NCI-H82 treated with DMSO at 0.1 percent for 48 hours (cell line): ENCODE results near the gene TTC17.
"Not testable (repeated sequence)": the region's sequence is repeated elsewhere in the genome, so short reads cannot be mapped to it uniquely, and the experiment has no call there.

Source experiments
- DNase-seq: peaks from one replicate; lab custom pipeline; 2025; ENCODE audit not compliant: unreplicated experiment; lab: John Stamatoyannopoulos, UW

TTC17 gene

DNA sequence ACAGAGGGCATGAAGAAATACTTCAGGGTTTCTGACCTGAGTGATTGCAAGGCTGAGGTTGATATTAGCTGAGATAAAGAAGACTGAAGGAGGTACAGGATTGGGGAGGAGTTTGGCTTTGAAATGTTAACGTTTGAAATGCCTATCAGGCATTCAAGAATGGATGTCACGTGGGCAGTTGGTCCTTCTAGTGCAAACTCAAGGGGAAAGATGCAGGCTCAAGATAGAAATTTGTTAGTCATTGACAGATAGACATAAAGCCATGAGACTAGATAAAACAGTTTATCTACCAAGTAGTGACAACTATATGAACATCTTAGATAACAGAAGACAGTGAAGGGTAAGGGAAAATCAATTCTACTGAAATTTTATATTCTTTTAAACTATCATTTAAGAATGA, 23.1 kb downstream of the TTC17 start:
- DNase-seq: no peak

DNA sequence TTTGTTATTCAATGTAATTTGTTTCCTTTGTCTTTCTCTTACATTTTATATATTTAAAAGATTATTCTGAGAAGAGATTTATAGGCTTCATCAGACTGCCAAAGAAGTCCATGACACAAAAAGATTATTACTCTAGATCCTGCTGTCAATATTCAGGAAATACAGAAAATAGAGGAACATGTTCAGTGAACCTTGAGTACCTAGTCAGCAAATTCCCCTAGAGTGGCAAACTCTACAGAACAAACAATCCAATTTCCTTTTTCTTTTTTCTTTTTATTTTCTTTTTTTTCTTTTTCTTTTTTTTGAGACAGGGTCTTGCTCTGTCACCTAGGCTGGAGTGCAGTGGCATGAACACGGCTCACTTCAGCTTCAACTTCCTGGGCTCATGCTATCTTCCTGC, 23.9 kb downstream of the TTC17 start:
- DNase-seq: no peak

DNA sequence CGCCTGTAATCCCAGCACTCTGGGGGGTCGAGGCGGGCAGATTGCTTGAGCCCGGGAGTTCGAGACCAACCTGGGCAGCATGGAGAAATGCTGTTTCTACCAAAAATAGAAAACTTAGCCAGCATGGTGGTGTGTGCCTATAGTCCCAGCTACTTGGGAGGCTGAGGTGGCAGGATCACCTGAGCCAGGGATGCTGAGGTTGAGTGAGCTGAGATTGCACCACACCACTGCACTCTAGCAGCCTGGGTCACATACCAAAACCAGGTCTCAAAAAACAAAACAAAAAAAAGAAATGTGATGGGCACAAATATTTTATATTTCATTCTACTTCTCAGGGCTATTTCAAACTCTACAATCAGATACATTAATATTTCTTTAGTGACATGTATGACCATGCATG, 25.7 kb downstream of the TTC17 start:
- DNase-seq: no peak

DNA sequence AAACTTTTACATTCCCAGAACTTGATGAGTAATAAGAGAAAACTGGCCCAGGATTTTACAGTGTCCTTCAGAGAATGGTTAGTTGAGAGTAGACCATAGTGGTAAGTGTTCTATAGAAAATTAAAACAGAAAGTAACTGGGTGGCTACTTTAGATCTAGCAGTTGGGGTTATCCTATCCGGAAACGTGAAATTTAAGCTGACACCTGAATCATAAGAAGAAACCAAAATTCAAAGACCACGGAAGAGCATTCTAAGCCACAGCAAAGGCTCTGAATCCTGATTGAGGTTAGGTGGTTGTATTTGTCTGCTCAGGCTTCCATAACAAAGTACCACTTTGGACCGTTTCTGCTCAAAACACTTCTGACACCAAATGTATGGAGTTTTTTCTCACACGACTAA, 34.0 kb downstream of the TTC17 start:
- DNase-seq: no peak

DNA sequence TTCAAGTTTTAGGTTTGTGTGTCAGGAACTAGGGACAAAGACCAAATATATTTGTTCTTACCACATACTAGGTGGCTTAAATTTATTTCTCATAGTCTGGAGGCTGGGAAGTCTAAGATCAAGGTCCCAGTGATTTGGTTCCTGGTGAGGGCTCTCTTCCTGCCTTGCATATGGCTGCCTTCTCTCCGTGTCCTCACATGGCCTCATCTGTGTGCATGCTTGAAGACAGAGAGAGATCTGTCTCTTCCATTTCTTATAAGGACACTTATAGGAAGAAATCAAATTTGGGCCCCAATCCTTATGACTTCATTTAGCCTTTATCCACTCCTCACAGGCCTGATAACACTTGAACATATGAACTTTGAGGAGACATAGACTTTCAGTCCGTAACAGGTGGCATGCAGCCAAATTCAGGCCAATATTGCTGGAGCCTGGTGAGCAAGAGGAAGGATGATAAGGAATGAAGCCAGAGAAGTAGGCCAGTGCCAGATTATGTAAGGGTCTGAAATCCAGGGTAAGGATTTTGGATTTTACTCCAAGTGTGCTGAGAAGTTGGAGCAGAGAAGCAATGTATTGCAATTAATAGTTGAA, 35.1 kb downstream of the TTC17 start:
- no peak for DNase-seq

DNA sequence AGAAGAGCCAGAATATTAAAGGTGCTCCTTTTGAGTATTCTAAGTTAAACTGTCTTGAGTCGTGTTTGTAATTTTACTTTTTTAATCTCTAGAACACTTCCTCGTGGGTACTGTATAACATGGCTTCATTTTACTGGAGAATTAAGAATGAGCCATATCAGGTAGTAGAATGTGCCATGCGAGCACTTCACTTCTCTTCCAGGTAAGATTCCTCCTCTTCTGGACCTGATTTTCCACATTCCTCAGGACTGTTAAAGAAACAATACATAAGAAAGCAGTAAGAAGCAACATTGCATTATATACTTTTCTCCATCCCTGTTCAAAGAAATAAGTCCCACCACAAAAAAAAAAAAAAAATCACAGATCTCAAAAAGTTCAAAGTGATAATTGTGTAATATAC, 37.9 kb downstream of the TTC17 start:
- DNase-seq: no peak

DNA sequence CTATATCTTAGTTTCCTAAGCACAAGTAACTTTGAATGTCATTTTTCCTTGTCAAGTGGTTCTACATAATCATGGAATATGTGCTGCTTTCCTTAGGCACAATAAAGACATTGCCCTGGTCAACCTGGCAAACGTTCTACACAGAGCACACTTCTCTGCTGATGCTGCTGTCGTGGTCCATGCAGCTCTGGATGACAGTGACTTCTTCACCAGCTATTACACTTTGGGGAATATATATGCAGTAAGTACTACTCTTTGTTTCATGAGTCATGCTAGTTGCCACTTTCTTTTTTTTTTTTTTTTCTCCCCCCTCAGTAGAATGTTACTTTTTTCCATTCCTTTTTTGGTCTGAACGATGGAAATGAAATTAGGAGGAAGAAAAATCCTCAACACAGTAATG, 38.5 kb downstream of the TTC17 start:
- DNase-seq: no peak

DNA sequence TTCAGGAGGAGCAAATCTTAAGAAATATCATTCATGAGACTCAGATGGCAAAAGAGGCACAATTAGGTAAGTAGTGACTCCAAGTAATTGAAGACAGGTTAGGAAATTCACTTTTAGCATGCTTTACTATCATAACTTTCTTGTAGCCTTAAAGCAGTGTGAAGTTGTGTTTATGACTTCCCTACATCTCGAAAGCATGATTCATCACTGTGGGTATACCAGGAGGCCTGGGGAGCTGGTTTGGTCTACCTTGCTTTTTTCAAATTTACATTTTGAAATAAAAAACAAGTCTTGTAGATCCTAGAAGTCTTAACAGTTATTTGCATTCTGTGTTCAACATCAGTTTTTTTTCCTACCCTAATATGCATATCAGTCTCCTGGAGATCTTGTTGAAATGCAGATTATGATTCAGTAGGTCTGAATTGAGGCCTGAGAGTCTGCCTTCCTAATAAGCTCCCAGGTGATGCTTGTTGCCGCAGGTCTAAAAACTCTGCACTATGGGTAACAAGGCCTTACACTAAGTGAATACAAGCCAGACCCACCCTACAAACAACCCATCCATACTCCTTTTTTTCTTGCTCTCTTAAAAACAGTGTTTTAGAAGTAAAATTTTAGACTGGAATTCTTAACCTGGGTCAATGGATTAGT, 41.4 kb downstream of the TTC17 start:
- no peak for DNase-seq

DNA sequence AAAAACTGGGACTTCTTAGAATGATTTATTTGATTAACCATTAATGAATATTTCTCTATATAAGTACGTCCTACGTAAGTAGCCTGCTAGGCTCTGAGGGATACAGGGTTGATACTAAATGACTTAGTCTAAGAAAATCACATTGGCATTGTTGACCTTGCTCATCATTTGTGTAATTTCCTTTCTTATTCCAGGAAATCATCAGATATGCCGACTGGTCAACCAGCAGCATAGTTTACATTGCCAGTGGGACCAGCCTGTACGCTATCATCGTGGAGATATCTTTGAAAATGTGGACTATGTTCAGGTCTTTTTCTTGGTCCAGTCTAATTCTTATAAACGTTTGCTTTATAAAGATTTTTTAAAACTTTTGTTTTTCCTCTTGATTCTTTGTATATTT, 42.5 kb downstream of the TTC17 start:
- DNase-seq: no peak

DNA sequence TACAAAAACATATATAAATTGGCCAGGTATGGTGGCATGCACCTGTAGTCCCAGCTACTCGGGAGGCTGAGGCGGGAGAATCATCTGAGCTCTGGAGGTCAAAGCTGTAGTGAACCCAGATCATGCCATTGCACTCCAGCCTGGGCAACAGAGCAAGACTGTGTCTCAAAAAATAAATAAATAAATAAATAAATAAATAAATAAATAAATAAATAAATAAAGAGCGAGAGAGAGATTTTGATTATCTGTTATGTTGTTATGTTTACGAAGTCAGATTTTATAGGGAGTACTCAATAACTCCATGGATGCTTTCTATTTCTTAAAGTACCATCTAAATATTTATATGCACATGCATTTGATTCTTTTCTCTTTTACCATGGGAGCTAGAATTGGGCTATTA, 43.1 kb downstream of the TTC17 start:
- not testable (repeated sequence) for DNase-seq

DNA sequence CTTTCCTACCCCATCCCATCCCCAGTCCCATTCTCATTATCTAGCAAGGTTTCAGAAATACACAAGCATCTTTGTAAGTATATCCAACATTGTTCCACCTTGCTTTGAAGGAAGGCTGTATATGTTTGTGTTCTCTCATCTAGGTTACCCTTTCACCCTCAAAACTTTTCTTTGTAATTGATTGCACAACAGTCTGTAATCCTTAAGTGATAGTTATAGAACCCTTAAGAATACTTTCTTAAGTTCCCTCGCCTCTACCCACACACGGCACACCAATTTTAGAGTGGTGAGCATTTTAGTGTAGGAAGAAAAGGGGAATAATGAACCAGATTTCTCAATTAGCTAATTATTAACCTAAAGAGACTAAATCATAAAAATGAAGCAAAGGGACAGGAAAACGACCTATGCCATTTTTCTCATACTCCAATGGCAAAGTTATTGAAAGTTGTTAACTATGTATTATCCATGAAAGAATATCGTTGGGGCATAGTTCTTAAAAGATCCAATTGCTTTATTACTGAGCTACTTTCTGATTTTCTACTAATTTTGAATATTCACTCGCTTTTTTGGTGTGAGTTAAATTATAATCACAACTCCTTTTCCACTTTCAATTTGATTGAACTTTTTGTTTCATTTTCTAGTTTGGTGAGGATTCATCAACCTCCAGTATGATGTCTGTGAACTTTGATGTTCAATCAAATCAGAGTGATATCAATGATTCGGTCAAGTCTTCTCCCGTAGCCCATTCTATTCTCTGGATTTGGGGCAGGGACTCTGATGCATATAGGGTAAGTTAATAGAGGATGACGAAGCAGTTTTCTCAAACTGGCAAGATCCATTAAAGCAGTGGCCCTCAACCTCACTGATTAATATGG, 44.9 kb downstream of the TTC17 start:
- no peak for DNase-seq

DNA sequence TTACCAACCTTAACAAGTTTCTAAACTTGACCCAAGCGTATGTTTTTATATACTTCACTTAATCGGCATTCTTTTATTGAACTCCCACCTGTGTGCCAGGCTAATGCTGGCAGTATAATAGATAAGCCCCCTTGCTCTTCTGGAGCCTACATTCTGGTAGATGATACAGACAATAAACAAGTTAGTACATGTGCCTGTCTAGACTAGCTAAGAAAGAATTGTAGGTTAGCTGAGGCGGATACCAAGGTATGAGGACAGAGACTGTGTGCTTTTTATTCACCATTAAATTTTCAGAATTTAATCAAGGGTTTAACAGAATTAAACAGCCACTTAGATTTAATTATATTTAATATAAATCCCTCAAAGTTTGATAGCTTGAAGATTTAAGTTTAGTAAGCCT, 45.7 kb downstream of the TTC17 start:
- DNase-seq: no peak

DNA sequence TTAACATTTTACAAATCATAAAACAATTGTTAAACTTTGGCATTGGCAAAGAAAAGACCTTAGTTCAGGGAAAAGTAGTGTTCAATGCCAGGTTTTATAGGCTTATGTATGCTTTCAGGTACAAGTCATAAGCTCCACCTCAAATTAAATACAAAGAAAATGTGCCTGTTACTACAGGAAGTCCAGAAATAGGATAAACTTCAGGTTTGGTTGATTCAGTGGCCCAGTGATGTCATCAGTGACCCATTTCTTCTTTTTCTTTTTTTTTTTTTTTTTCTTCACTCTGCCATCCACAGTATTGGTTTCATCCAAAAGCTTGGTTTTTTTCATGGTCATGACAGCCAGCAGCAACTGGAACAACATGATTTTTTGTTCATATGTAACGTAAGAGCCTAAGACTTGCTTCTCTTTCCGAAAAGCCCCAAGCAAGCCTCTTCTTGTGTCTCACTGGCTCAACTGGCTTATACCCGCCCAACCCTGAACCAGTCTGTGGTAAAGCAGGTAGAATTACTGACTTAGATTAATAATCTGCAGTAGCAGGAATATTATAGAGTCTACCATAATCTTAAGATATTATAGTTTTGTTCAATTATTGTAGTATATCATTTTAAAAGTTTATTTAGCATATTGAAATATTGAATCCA, 46.2 kb downstream of the TTC17 start:
- no peak for DNase-seq

DNA sequence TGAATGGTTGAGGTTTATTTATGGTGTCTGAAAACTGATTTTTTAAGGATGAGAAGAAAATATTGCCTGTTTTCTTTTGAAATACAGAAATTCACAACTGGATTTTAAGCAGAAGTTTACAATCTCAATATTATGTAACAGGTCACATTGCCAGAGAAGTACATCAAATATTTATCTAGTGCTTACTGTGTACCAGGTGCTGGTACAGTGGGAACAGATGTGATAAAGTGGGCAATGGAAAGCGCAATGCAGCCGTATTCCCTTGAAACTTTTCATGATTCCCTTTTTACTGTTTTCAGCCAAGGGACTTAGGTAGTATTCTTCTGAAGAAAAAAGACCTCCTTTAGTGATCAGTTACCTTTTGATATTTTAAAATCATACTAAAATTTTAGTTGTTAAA, 49.6 kb downstream of the TTC17 start:
- no peak for DNase-seq

DNA sequence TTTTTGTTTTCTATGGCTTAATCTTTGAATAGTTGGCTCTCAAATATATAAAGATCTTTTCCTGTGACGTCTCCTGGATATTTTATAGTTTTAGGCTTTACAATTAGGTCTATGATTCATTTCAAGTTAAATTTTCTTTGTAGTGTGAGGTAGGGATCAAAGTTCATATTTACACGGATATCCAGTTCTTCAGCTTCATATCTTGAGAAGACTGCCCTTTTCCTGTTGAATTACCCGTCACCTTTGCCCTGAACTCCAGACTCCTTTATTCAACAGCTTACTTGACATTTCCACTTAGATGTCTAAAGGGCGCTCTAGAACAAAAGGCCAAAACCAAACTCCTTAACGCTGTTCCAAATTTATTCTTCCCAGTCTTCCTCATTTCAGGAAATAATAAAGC, 51.7 kb downstream of the TTC17 start:
- no peak for DNase-seq

DNA sequence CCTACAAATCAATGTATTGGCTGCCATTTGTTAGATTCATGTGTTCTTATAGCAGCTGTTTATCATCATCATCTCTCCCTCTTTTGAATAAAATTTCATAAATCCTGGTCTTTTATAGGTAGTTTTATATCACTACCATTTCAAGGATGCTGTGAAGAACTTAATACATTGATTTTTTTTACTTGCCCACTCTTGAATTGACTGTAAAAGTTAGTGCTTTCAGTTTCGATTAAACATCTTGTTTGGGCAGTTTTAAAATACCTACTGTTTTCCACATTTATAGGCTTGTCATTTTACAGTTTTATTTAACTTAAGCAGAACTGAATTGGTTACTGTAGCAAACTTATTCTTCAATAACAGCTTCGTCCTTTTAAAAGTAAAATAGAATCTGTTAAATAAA, 59.5 kb downstream of the TTC17 start:
- no peak for DNase-seq

DNA sequence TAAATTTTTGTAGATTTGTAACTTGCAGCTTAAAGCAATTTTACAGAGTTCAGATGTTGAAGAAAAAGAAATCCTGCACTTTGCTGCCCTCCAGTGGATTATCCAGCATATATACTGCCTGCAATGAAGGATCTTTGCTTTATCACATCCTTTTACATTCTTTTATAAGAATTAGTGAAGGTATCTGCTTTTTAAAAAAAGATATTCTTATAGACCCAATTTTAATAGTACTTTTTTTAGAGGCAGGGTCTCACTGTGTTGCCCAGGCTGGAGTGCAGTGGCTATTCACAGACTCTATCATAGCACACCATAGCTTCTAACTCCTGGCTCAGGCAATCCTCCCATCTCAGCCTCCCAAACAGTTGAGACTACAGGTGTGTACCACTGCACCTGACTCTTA, 60.7 kb downstream of the TTC17 start:
- no peak for DNase-seq

DNA sequence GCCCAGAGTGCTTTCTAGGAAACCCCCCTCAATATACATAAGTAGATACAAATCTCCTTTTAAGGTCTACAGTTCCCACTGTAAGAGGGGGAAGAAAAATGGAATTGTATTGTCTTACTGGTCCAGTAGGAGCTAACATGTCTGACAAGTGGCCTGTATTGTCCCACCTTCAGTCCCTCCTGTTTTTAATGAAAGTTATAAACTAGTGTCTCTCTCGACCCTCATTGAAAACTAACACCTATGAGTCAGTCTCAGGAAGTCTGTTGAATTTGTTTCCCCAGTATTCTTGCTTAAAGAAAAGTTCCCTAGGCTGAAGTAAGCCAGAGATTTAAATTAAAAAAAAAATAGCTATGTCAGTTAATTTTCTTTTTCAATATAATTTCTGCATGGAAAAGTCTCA, 69.3 kb downstream of the TTC17 start:
- DNase-seq: no peak

DNA sequence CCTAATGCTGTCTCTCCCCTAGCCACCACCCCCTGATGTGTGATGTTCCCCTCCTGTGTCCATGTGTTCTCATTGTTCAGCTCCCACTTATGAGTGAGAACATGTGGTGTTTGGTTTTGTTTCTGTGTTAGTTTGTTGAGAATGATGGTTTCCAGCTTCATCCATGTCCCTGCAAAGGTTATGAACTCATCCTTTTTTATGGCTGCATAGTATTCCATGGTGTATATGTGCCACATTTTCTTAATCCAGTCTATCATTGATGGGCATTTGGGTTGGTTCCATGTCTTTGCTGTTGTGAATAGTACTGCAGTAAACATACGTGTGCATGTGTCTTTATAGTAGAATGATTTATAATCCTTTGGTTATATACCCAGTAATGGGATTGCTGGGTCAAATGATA, 72.2 kb downstream of the TTC17 start:
- DNase-seq: not testable (repeated sequence)

DNA sequence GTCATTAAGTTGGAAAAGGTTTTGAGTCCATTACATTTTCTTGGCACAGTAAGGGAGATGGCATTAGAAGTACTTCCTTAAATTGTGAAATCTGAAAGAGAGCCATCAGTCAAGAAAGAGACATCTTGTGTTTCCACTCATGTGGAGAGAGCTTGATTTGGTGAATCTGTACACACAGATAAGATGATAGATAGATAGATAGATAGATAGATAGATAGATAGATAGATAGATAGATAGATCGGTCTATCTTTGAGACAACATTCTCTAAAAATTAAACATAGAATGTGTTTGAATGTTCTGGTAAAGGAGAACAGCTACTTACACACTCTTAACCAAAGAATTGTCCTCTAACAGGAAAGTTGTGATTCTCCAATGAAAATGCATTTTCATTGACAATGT, 76.2 kb downstream of the TTC17 start:
- no peak for DNase-seq

DNA sequence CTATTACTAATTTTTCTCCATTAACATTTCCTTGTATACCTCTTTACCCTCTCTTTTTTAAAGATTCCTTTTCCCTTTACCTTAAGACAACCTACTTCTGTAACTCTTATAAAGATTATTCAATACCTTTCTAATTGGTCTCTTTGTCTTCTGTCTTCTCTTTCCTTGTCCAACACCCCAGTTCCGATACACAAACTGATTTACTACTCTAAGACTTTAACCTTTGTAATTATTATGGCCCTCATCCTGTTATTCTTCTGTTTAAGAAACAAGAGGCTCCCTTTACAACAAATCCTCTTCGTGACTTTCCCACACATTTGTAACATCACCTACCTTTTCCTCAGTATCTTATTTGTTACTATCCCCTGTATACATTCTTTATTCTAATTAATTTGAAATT, 81.8 kb downstream of the TTC17 start:
- DNase-seq: no peak

DNA sequence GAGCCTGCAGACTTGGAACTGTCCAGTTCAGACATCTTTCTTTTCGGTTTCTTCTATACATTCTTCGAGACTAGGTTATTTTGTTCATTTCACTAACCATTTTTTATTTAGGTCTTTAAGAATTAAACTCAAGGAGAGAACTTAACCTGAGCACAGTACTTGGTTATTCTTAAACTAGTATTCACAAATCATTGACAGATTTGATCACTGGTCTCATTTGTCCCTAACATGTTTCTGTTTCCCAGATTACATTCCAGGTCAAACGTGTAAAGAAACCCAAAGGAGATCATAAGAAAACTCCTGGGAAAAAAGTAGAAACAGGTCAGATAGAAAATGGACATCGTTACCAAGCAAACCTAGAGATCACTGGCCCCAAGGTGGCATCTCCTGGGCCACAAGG, 85.1 kb downstream of the TTC17 start:
- no peak for DNase-seq
